Cerebellar nuclear complex (tissue), 1 donor: ENCODE results near the gene CCDC82.

Source experiments
- DNase-seq, 2 experiments: peaks; one replicate each; lab custom pipeline; 2025; lab: John Stamatoyannopoulos, UW

The CCDC82 gene

DNA sequence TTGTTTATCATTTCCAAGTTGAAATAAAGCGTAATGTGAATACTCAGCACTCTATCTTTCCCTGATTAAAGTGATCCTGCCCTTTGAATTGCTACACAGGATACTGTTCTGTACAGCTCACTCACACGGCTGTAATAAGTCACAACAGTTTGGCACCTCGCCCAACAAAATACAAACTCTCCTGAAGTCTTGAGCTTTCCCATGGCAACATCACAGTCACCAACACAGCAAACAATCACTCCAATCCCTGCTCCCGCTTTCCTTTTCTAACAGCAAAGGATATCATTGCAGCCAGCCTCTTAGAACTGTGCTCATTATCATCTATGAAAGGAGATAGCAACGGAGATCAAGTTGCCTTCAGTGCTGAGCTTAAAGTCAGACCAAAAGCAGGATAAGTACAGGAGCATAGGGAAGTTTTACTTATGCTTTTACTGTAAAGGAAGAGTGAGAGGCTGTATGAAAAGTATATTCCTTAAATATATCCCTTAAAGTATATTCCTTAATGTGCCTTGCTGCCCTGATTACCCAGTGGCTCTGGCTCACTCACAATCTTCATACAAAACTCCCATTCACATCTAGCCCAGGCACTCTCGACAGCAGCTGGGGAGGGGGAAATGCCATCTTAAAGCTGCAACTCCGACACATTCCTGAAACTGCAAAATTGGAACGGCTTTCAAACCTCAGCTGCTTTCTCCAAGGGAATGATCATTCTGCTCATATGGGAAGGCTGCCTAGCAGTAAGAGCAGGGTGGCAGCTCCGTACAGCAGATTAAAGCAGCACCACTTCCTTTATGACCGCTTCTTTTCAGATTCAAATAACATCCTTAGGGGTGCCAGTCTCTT, 82.6 kb downstream of the CCDC82 start:
- no peak for DNase-seq

GRCh38 chr11:96306600-96306932, 83.1 kb downstream of the CCDC82 start:
- no peak for DNase-seq

DNA sequence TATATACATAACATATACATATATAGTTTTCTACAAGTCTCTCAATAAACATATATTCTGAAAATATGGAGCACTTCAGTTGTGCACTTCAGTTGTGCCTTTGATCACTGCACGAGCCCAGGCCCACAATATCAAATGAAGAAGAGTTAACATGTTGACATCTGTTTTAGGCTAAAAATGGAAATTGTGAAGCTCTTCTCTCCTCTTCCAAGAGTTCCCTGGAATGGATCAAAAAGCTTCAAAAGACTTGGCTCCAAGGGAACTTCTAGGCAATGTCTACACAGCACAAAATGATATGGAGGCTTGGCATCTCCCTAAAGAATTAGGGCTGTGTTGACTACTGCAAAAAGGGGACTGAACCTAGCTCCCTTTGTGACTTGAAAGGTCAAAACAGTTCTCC, 83.6 kb downstream of the CCDC82 start:
- no peak for DNase-seq

DNA sequence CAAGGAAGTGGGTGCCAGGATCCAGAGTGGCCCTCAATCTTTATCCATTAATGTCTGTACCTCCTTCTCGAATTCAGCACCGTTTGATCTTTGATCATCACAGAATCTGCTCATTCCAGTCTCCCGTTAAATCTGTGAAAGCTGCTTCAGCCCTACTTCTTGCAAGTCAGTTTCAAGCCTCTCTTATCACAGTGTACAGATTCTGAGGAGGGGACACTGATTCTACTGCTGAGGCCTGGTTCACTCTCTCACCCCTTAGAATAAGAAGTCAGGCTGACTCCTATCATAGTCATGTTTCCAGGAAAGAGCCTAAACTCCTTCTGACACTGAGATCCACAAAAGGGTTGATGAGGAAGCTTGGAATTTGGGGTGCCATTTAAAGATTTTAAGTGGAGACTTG, 85.7 kb downstream of the CCDC82 start:
- no peak for DNase-seq

GRCh38 chr11:96303064-96303463, 86.6 kb downstream of the CCDC82 start:
- no peak for DNase-seq
